Choroid plexus epithelial cell (primary cell): ENCODE data around the gene EMILIN3.

ENCODE experiments used
- DNase-seq: peaks from one replicate; pipeline ENCODE4 v3.0.0-alpha.2; 2010; ENCODE audit warnings: low read depth
- H3K4me3 ChIP-seq: 2 replicates; pipeline ENCODE4 v1.5.1; 2011; ENCODE audit warnings: low read depth, mild to moderate bottlenecking, control low read depth, low read length, moderate library complexity
- CTCF ChIP-seq: conservative IDR thresholded peaks from 2 replicates; pipeline ENCODE4 v1.5.1; 2011; ENCODE audit warnings: low read depth, mild to moderate bottlenecking, control low read depth, inconsistent platforms, low read length, moderate library complexity

Gene EMILIN3

GRCh38 chr20:41339957-41340326, 26.7 kb downstream of the EMILIN3 start:
- H3K4me3 ChIP-seq = peak overlapping the region; percentile 56
- DNase-seq = peak; percentile 66

GRCh38 chr20:41336711-41337492, 29.7 kb downstream of the EMILIN3 start:
- TF ChIP-seq CTCF = no peak
- no peak for DNase-seq
- H3K4me3 ChIP-seq = no peak overlapping the region

More at GRCh38 chr20:41339957-41340326, 26.7 kb downstream of the EMILIN3 start:
- peak; percentile 94 for TF ChIP-seq CTCF

GRCh38 chr20:41335591-41335990, 31.0 kb downstream of the EMILIN3 start:
- H3K4me3 ChIP-seq = no peak overlapping the region
- no peak for DNase-seq
- TF ChIP-seq CTCF = no peak

GRCh38 chr20:41334443-41335421, 31.9 kb downstream of the EMILIN3 start:
- DNase-seq = peak; percentile 42
- TF ChIP-seq CTCF = no peak
- no peak overlapping the region for H3K4me3 ChIP-seq

GRCh38 chr20:41334036-41334435, 32.6 kb downstream of the EMILIN3 start:
- H3K4me3 ChIP-seq = no peak overlapping the region
- TF ChIP-seq CTCF = no peak
- DNase-seq = no peak

DNA sequence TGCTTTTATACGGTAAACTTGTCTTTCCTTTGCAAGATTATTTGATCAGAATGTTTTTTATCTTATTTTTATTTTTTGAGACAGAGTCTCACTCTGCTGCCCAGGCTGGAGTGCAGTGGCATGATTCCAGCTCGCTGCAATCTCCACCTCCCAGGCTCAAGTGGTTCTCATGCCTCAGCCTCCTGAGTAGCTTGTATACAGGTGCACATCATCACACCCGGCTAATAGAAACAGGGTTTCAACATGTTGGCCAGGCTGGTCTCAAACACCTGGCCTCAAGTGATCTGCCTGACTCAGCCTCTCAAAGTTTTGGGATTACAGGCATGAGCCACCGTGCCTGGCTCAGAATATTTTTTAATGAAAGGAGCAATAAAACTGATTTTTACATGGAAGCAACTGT, 34.9 kb downstream of the EMILIN3 start:
- no peak overlapping the region for H3K4me3 ChIP-seq
- no peak for TF ChIP-seq CTCF
- no peak for DNase-seq
